ENCODE results near the gene LRRC56. TPM values are rescaled to one million over a fixed set of nuclear protein-coding genes. Genes with fewer than 3 reads are reported as not detected.

LRRC56 gene
- polyA plus RNA-seq, 6 donors from 2014 or later, result 0.66 to 1.6 (median 0.92) TPM; not detected in 1

GRCh38 chr11:575313-575995 is 38.1 kb downstream of the LRRC56 start:
- H3K36me3 Mint-ChIP-seq, result no peaks in the 10 kb centered on the region

GRCh38 chr11:575996-576768 is 38.9 kb downstream of the LRRC56 start, which contains the start of gene PHRF1:
TSS of gene PHRF1 (plus strand) at chr11:576470. CDS start at chr11:581513, 5,043 bp downstream.
- Mint-ChIP-seq H3K4me3 (peak within 1 kb of the TSS; percentile 85 to 99 (median 98)), H3K36me3 (no peaks in the 10 kb centered on the region), H3K4me1 (peaks cover 19 to 47% (median 42%) of the 10 kb centered on the region in 3 donors), H3K9me3 (no peaks in the 10 kb centered on the region), H3K27ac (peak within 1 kb of the TSS; percentile 95 to 100 (median 98)), H3K27me3 (peaks cover 0 to 15% (median 15%) of the 10 kb centered on the region in 3 donors)
- DNase-seq (peak; percentile 96), ATAC-seq (ENCODE audit: low read depth in 2 of 2) (peak; percentile 87 to 91)

More at GRCh38 chr11:575313-575995, 38.1 kb downstream of the LRRC56 start:
- peak; percentile 60 for DNase-seq
- Mint-ChIP-seq H3K27ac (peak overlapping the region in 3 of 6 donors; percentile 76 to 95 (median 93)), H3K4me3 (peak overlapping the region; percentile 75 to 96 (median 86)), H3K4me1 (peaks cover 16 to 40% (median 39%) of the 10 kb centered on the region in 3 donors), H3K27me3 (peaks cover 0 to 15% (median 15%) of the 10 kb centered on the region in 3 donors), H3K9me3 (no peaks in the 10 kb centered on the region)
- ATAC-seq (ENCODE audit: low read depth in 2 of 2), result peak; percentile 35 to 39

GRCh38 chr11:576811-577610 is 39.7 kb downstream of the LRRC56 start:
- H3K4me3 Mint-ChIP-seq, result peak overlapping the region; percentile 76 to 93 (median 86)
- H3K27me3 Mint-ChIP-seq, result peaks cover 0 to 15% (median 15%) of the 10 kb centered on the region in 3 donors
- ATAC-seq (ENCODE audit: low read depth in 2 of 2), result no peak
- H3K36me3 Mint-ChIP-seq, result no peaks in the 10 kb centered on the region
- H3K27ac Mint-ChIP-seq, result peak overlapping the region; percentile 41 to 74 (median 62)
- H3K9me3 Mint-ChIP-seq, result no peaks in the 10 kb centered on the region
- H3K4me1 Mint-ChIP-seq, result peaks cover 25 to 54% (median 47%) of the 10 kb centered on the region in 3 donors
- no peak for DNase-seq

GRCh38 chr11:577611-577894 is 40.2 kb downstream of the LRRC56 start:
- H3K36me3 Mint-ChIP-seq, result no peaks in the 10 kb centered on the region
- peak overlapping the region in 5 of 6 donors; percentile 41 to 73 (median 63) for H3K27ac Mint-ChIP-seq
- ATAC-seq (ENCODE audit: low read depth in 2 of 2) (no peak), DNase-seq (no peak)
- peak overlapping the region; percentile 76 to 93 (median 86) for H3K4me3 Mint-ChIP-seq
- H3K27me3 Mint-ChIP-seq, result peaks cover 0 to 15% (median 15%) of the 10 kb centered on the region in 3 donors
- H3K4me1 Mint-ChIP-seq, result peaks cover 25 to 54% (median 49%) of the 10 kb centered on the region in 3 donors
- H3K9me3 Mint-ChIP-seq, result no peaks in the 10 kb centered on the region

- peaks cover 25 to 54% (median 49%) of the 10 kb centered on the region in 3 donors for H3K4me1 Mint-ChIP-seq
- H3K27ac Mint-ChIP-seq, result peak overlapping the region in 5 of 6 donors; percentile 27 to 52 (median 38)
Observed at GRCh38 chr11:578276-579035, 41.1 kb downstream of the LRRC56 start.

GRCh38 chr11:579830-580601 is 42.7 kb downstream of the LRRC56 start:
- peaks cover 16 to 49% (median 42%) of the 10 kb centered on the region in 3 donors for H3K4me1 Mint-ChIP-seq
- H3K36me3 Mint-ChIP-seq, result no peaks in the 10 kb centered on the region
- ATAC-seq (ENCODE audit: low read depth in 2 of 2) (no peak), DNase-seq (no peak)
- H3K27me3 Mint-ChIP-seq, result peaks cover 0 to 4% (median 3%) of the 10 kb centered on the region in 3 donors
- no peaks in the 10 kb centered on the region for H3K9me3 Mint-ChIP-seq
- H3K4me3 Mint-ChIP-seq, result peak overlapping the region in 5 of 8 donors; percentile 36 to 84 (median 75)
- peak overlapping the region in 1 of 6 donors; percentile 50 for H3K27ac Mint-ChIP-seq

More at GRCh38 chr11:578276-579035, 41.1 kb downstream of the LRRC56 start:
- Mint-ChIP-seq H3K9me3 (no peaks in the 10 kb centered on the region), H3K27me3 (peaks cover 0 to 15% (median 15%) of the 10 kb centered on the region in 3 donors), H3K4me3 (peak overlapping the region; percentile 65 to 93 (median 85)), H3K36me3 (no peaks in the 10 kb centered on the region)
- ATAC-seq (ENCODE audit: low read depth in 2 of 2) (no peak), DNase-seq (no peak)

GRCh38 chr11:581342-581741 is 44.0 kb downstream of the LRRC56 start:
- Mint-ChIP-seq H3K4me1 (peaks cover 13 to 46% (median 40%) of the 10 kb centered on the region in 3 donors), H3K27me3 (no peaks in the 10 kb centered on the region), H3K36me3 (no peaks in the 10 kb centered on the region), H3K4me3 (peak overlapping the region in 2 of 8 donors; percentile 33 to 55), H3K27ac (no peak overlapping the region), H3K9me3 (no peaks in the 10 kb centered on the region)
- ATAC-seq (ENCODE audit: low read depth in 2 of 2), result no peak
- DNase-seq, result no peak

- peak overlapping the region in 2 of 6 donors; percentile 66 to 67 for H3K27ac Mint-ChIP-seq
- H3K4me1 Mint-ChIP-seq, result peaks cover 13 to 46% (median 40%) of the 10 kb centered on the region in 3 donors
- H3K4me3 Mint-ChIP-seq, result no peak overlapping the region
- H3K27me3 Mint-ChIP-seq, result no peaks in the 10 kb centered on the region
- ATAC-seq (ENCODE audit: low read depth in 2 of 2) (no peak), DNase-seq (no peak)
- H3K36me3 Mint-ChIP-seq, result no peaks in the 10 kb centered on the region
- H3K9me3 Mint-ChIP-seq, result no peaks in the 10 kb centered on the region
Observed at GRCh38 chr11:581752-582151, 44.4 kb downstream of the LRRC56 start.

GRCh38 chr11:584287-584686 is 47.0 kb downstream of the LRRC56 start:
- Mint-ChIP-seq H3K4me3 (no peak overlapping the region), H3K36me3 (peaks cover 0 to 3% of the 10 kb centered on the region in 2 donors), H3K4me1 (peaks cover 13 to 27% (median 24%) of the 10 kb centered on the region in 3 donors), H3K27ac (no peak overlapping the region), H3K27me3 (no peaks in the 10 kb centered on the region), H3K9me3 (no peaks in the 10 kb centered on the region)
- DNase-seq, result no peak
- no peak for ATAC-seq (ENCODE audit: low read depth in 2 of 2)

GRCh38 chr11:586376-587316 is 49.3 kb downstream of the LRRC56 start:
- Mint-ChIP-seq H3K9me3 (no peaks in the 10 kb centered on the region), H3K27me3 (no peaks in the 10 kb centered on the region), H3K4me1 (peaks cover 3 to 8% (median 8%) of the 10 kb centered on the region in 3 donors), H3K27ac (peak overlapping the region in 1 of 6 donors; percentile 41), H3K36me3 (peaks cover 0 to 6% of the 10 kb centered on the region in 2 donors), H3K4me3 (peak overlapping the region in 1 of 8 donors; percentile 5)
- no peak for DNase-seq
- ATAC-seq (ENCODE audit: low read depth in 2 of 2), result no peak

- ATAC-seq (ENCODE audit: low read depth in 2 of 2) (no peak), DNase-seq (no peak)
- peak overlapping the region in 1 of 8 donors; percentile 32 for H3K4me3 Mint-ChIP-seq
- H3K36me3 Mint-ChIP-seq, result peaks cover 6 to 10% of the 10 kb centered on the region in 2 donors
- no peaks in the 10 kb centered on the region for H3K9me3 Mint-ChIP-seq
- peaks cover 0 to 4% (median 2%) of the 10 kb centered on the region in 3 donors for H3K4me1 Mint-ChIP-seq
- no peaks in the 10 kb centered on the region for H3K27me3 Mint-ChIP-seq
- H3K27ac Mint-ChIP-seq, result peak overlapping the region in 1 of 6 donors; percentile 51
Observed at GRCh38 chr11:587546-587945, 50.2 kb downstream of the LRRC56 start.

Measured in naive B cell (primary cell).